Measurements from ENCODE around the gene FRG2.
"Not testable (repeated sequence)": the region's sequence is repeated elsewhere in the genome, so short reads cannot be mapped to it uniquely, and the experiment has no call there.

DNA sequence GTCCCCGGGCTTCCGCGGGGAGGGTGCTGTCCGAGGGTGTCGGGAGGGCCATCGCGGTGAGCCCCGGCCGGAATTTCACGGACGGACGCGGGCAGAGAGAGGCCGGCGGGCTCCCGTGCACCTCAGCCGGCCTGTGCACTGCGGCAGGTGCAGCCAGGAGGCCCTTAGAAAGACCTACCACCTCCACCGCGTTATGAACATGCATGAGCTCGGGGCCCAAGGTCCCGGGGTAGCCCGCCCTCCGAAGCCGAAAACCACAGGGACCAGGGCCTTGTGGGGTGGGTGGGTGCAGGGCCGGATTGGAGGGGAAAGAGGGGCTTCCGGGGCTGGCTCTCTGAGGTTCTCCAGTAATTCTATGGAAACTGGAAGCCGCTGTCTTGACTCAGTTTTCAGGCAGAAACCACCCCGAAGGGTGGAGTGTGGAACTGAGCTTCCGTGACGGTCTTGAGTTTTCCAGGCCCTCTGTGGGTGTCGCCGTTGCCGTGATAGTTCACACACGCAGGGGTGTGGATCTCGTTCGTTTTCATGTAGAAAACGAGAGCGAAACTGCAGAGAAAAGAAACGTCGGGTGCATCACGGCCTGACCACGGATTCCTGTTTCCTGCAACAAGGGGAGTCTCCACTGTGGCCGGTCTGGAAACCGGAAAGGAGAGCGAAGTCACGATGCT is 4.3 kb downstream of the FRG2 start:
- TF ChIP-seq CTCF (IDR thresholded peaks at IDR 0.05; ENCODE audit: poor library complexity); EZH2 (IDR thresholded peaks at IDR 0.05; ENCODE audit: borderline replicate concordance): not testable (repeated sequence)
